HG03521 (cell line): ENCODE results near the gene TNFRSF9.
"Not testable (repeated sequence)": the region's sequence is repeated elsewhere in the genome, so short reads cannot be mapped to it uniquely, and the experiment has no call there.

Experiments
- ATAC-seq: cut with Tn5 transposase; IDR thresholded peaks from one replicate; pipeline ENCODE4 v1.9.1; 2021; ENCODE audit warnings: mild to moderate bottlenecking, moderate library complexity; ENCODE audit not compliant: unreplicated experiment

The TNFRSF9 gene

GRCh38 chr1:7921796-7922195 lies 18.8 kb downstream of the TNFRSF9 start:
- ATAC-seq = no peak

- ATAC-seq = no peak
These were observed 20.8 kb downstream of the TNFRSF9 start for GRCh38 chr1:7919880-7920279.

GRCh38 chr1:7917971-7918370 lies 22.7 kb downstream of the TNFRSF9 start:
- not testable (repeated sequence) for ATAC-seq

GRCh38 chr1:7916501-7916830 lies 24.2 kb downstream of the TNFRSF9 start:
- no peak for ATAC-seq

GRCh38 chr1:7915826-7916500 lies 24.7 kb downstream of the TNFRSF9 start:
- ATAC-seq = no peak

- no peak for ATAC-seq
These were observed 27.7 kb downstream of the TNFRSF9 start for GRCh38 chr1:7912743-7913557.

GRCh38 chr1:7912145-7912544 lies 28.5 kb downstream of the TNFRSF9 start:
- ATAC-seq = no peak

GRCh38 chr1:7905262-7905661 lies 35.4 kb downstream of the TNFRSF9 start:
- ATAC-seq = no peak

GRCh38 chr1:7902478-7903085 lies 38.1 kb downstream of the TNFRSF9 start:
- ATAC-seq = no peak

GRCh38 chr1:7899741-7900140 lies 40.9 kb downstream of the TNFRSF9 start:
- no peak for ATAC-seq

- ATAC-seq = no peak
These were observed 41.7 kb downstream of the TNFRSF9 start for GRCh38 chr1:7898962-7899361.

- ATAC-seq = no peak
These were observed 43.6 kb downstream of the TNFRSF9 start for GRCh38 chr1:7896994-7897393.

GRCh38 chr1:7893529-7894180 lies 47.0 kb downstream of the TNFRSF9 start:
- ATAC-seq = no peak

- no peak for ATAC-seq
These were observed 48.8 kb downstream of the TNFRSF9 start for GRCh38 chr1:7891804-7892203.

GRCh38 chr1:7890853-7891252 lies 49.8 kb downstream of the TNFRSF9 start:
- ATAC-seq = no peak

- no peak for ATAC-seq
These were observed 52.2 kb downstream of the TNFRSF9 start for GRCh38 chr1:7888248-7889081.

- no peak for ATAC-seq
These were observed 54.3 kb downstream of the TNFRSF9 start for GRCh38 chr1:7886405-7886745.

- ATAC-seq = no peak
These were observed 54.9 kb downstream of the TNFRSF9 start for GRCh38 chr1:7885513-7886404.

GRCh38 chr1:7884757-7885156 lies 55.9 kb downstream of the TNFRSF9 start:
- no peak for ATAC-seq

- no peak for ATAC-seq
These were observed 61.4 kb downstream of the TNFRSF9 start for GRCh38 chr1:7879228-7879627.
